C4-2B (cell line): Measurements from ENCODE around the gene RAP1GAP.

Experiments used
- H3K27ac ChIP-seq: fragments of 450-650 bp; 2 replicates; pipeline ENCODE4 v1.5.1; 2017
- ZFX ChIP-seq: fragments of 450-650 bp; IDR thresholded peaks from 2 replicates; pipeline ENCODE4 v1.6.1; 2017
- TF ChIP-seq, protein P1 (sequence below): fragments of 450-650 bp; conservative IDR thresholded peaks from 2 replicates; pipeline ENCODE4 v1.5.1; 2017; ENCODE audit warnings: mild to moderate bottlenecking

The RAP1GAP gene

GRCh38 chr1:21691739-21692138, 22.6 kb upstream of the RAP1GAP start:
- TF ChIP-seq, protein P1, sequence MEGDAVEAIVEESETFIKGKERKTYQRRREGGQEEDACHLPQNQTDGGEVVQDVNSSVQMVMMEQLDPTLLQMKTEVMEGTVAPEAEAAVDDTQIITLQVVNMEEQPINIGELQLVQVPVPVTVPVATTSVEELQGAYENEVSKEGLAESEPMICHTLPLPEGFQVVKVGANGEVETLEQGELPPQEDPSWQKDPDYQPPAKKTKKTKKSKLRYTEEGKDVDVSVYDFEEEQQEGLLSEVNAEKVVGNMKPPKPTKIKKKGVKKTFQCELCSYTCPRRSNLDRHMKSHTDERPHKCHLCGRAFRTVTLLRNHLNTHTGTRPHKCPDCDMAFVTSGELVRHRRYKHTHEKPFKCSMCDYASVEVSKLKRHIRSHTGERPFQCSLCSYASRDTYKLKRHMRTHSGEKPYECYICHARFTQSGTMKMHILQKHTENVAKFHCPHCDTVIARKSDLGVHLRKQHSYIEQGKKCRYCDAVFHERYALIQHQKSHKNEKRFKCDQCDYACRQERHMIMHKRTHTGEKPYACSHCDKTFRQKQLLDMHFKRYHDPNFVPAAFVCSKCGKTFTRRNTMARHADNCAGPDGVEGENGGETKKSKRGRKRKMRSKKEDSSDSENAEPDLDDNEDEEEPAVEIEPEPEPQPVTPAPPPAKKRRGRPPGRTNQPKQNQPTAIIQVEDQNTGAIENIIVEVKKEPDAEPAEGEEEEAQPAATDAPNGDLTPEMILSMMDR = no peak
- no peak for TF ChIP-seq ZFX
- no peak overlapping the region for H3K27ac ChIP-seq

DNA sequence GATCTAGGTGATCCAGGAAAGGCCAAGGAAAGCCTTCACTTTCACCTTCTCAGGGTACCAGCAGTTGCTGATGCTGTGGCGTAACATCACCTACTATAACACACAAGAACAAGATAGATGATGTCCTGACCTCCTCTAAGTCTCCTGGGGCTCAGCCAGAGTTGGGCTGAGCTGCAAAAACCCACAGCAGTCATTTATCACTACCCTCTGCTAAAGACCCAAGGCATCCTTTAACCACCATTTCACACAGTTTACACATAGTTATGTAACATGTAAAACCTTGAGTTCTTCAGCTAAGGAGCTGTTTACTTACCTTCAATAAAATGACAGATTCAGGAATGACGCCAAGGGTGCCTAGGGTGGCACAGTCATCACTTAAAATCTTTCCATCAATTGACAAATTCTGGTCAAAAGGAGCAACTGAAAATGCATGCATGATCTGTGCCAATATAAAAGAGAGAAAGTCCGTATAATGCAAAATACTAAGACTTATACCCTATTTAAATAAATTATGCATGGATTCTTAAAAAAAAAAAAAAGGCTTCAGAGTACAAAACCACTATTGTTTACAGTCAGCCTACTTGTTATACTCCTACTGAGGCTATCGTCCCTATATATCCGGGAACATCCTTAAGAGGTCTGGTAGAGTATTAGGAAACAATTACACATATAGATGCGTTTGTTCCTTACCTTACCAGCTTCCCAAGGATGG, 20.7 kb upstream of the RAP1GAP start:
- H3K27ac ChIP-seq = no peak overlapping the region
- TF ChIP-seq, protein P1 = no peak
- TF ChIP-seq ZFX = no peak

DNA sequence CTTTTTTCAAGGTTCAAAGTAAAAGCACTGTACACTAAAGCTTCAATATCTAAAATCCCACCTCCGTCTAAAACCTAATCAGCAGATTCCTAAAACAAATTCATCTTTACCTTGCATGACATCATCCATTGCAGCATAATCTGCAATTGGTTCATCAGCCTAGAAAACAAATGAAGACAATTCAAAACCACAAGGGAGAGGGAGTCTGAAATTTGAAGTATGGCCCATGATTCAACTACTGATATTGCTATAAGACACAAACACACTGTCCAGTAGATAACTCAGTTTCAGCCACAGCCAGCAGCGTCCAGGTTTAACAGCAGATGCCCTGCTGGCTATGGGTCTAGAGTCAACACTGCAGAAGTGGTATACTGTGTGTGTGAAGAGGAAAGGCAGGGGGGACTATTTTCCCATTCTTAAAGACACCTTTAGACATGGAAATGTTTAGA, 17.9 kb upstream of the RAP1GAP start:
- H3K27ac ChIP-seq = no peak overlapping the region
- no peak for TF ChIP-seq ZFX
- TF ChIP-seq, protein P1 = no peak

DNA sequence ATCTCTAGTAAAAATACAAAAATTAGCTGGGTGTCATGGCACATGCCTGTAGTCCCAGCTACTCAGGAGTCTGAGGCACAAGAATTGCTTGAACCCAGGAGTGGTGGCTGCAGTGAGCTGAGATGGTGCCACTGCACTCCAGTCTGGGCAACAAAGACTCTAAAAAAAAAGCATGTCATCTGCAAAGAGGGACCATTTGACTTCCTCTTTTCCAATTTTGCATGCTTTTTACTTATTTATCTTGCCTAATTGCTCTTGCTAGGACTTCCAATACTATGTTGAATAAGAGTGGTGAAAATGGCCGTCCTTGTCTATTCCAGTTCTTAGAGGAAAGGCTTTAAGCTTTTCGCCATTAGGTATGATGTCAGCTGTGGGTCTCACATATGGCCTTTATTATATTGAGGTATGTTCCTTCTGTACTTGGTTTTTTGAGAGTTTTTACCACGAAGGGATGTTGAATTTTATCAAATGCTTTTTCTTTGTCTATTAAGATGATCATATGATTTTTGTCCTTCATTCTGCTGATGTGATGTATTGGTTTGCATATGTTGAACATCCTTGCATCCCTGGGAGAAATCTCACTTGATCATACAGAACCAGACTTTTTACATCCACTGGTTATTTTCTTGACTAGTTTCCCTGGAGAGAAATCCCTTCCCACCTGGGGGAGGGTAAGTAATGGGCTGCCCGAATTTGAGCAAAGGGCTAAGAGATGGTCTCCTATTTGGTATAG, 17.0 kb upstream of the RAP1GAP start:
- no peak overlapping the region for H3K27ac ChIP-seq
- no peak for TF ChIP-seq ZFX
- TF ChIP-seq, protein P1 = no peak

- TF ChIP-seq, protein P1 = no peak
- no peak overlapping the region for H3K27ac ChIP-seq
These were observed 12.3 kb upstream of the RAP1GAP start for GRCh38 chr1:21681426-21681825.

DNA sequence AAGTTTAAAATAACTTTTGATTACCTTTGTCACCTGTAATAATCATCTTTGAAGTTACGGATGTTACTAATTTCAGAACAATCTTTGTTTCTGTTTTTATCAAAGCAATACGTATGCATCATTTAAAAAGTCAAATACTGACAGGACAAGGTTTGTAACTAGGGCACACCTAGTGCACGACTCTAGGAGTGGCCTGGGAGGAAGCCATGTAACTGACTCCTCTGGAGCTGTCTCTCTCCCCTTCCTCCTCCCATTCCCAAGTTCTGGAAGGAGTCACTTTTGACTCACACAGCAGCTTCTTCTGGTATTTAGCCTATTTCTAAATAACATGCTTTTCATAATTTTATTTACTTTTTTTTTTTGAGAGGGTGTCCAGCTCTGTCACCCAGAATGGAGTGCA, 11.8 kb upstream of the RAP1GAP start:
- H3K27ac ChIP-seq = no peak overlapping the region
- TF ChIP-seq, protein P1 = no peak
- no peak for TF ChIP-seq ZFX

- TF ChIP-seq ZFX = no peak
- TF ChIP-seq, protein P1 = no peak
- no peak overlapping the region for H3K27ac ChIP-seq
These were observed 11.2 kb upstream of the RAP1GAP start for GRCh38 chr1:21680381-21680780.
